Right lobe of liver (tissue), 4 donors: ENCODE measurements around the gene MARK2.

Experiments used
- POLR2A ChIP-seq: fragments of 450-650 bp; IDR thresholded peaks from one replicate; pipeline ENCODE4 v1.6.1; 2017; ENCODE audit warnings: antibody characterized with exemption, mild to moderate bottlenecking
- TF ChIP-seq, protein P1 (sequence below), 4 donors: fragments of 200-600 bp in 3 of 4; fragments of 450-650 bp in 1 of 4; IDR thresholded peaks; one replicate each; pipeline versions ENCODE4 v1.5.1 to v1.8.0; 2016 to 2022; ENCODE audit warnings: antibody characterized with exemption in 4 of 4, mild to moderate bottlenecking in 2 of 4
- donor health status: DM: no; HTN: no; CAD: no.
- donor health status: DM: no; HTN: no; CAD: no.
- donor health status: DM: no; HTN: yes; CAD: no.

GRCh38 chr11:63800921-63801320, 38.0 kb upstream of the MARK2 start:
- TF ChIP-seq POLR2A, result no peak
- TF ChIP-seq, protein P1, sequence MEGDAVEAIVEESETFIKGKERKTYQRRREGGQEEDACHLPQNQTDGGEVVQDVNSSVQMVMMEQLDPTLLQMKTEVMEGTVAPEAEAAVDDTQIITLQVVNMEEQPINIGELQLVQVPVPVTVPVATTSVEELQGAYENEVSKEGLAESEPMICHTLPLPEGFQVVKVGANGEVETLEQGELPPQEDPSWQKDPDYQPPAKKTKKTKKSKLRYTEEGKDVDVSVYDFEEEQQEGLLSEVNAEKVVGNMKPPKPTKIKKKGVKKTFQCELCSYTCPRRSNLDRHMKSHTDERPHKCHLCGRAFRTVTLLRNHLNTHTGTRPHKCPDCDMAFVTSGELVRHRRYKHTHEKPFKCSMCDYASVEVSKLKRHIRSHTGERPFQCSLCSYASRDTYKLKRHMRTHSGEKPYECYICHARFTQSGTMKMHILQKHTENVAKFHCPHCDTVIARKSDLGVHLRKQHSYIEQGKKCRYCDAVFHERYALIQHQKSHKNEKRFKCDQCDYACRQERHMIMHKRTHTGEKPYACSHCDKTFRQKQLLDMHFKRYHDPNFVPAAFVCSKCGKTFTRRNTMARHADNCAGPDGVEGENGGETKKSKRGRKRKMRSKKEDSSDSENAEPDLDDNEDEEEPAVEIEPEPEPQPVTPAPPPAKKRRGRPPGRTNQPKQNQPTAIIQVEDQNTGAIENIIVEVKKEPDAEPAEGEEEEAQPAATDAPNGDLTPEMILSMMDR (IDR thresholded peaks at IDR 0.05), result no peak
